HT1080 (cell line): ENCODE results near the gene MED15. TPM values are rescaled to one million over a fixed set of nuclear protein-coding genes. Genes with fewer than 3 reads are reported as not detected.
"Not testable (repeated sequence)": the region's sequence is repeated elsewhere in the genome, so short reads cannot be mapped to it uniquely, and the experiment has no call there.

Experiments used
- DNase-seq: peaks from one replicate; pipeline ENCODE4 v3.0.0-alpha.2; 2015; ENCODE audit warnings: low read depth
- polyA plus RNA-seq, 2 experiments: library from polyadenylated mRNA; depleted of rRNA; stranded (reverse); fragments of >200 nt; gene quantifications; 2 replicates each; pipeline ENCODE4 v1.2.3, GENCODE V29; 2015
- total RNA-seq: library from RNA; depleted of rRNA; stranded (reverse); fragments of >200 nt; shearing (Covaris generic); gene quantifications from 2 replicates; pipeline ENCODE4 v1.2.3, GENCODE V29; 2014; rRNA removed

MED15 gene, protein sequence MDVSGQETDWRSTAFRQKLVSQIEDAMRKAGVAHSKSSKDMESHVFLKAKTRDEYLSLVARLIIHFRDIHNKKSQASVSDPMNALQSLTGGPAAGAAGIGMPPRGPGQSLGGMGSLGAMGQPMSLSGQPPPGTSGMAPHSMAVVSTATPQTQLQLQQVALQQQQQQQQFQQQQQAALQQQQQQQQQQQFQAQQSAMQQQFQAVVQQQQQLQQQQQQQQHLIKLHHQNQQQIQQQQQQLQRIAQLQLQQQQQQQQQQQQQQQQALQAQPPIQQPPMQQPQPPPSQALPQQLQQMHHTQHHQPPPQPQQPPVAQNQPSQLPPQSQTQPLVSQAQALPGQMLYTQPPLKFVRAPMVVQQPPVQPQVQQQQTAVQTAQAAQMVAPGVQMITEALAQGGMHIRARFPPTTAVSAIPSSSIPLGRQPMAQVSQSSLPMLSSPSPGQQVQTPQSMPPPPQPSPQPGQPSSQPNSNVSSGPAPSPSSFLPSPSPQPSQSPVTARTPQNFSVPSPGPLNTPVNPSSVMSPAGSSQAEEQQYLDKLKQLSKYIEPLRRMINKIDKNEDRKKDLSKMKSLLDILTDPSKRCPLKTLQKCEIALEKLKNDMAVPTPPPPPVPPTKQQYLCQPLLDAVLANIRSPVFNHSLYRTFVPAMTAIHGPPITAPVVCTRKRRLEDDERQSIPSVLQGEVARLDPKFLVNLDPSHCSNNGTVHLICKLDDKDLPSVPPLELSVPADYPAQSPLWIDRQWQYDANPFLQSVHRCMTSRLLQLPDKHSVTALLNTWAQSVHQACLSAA
- 43.2 and 59.4 TPM in 2 replicates for total RNA-seq
- polyA plus RNA-seq (2015; cell fraction: cytosol; rRNA removed) = 94.1 and 100 TPM in 2 replicates
- polyA plus RNA-seq (2015; cell fraction: nucleus; rRNA removed) = 155 and 172 TPM in 2 replicates

GRCh38 chr22:20507253-20508066 is at the start of gene MED15:
MED15 (plus strand) TSS chr22:20507610; CDS start chr22:20507679, 69 bp downstream.
- DNase-seq = peak; percentile 87

DNA sequence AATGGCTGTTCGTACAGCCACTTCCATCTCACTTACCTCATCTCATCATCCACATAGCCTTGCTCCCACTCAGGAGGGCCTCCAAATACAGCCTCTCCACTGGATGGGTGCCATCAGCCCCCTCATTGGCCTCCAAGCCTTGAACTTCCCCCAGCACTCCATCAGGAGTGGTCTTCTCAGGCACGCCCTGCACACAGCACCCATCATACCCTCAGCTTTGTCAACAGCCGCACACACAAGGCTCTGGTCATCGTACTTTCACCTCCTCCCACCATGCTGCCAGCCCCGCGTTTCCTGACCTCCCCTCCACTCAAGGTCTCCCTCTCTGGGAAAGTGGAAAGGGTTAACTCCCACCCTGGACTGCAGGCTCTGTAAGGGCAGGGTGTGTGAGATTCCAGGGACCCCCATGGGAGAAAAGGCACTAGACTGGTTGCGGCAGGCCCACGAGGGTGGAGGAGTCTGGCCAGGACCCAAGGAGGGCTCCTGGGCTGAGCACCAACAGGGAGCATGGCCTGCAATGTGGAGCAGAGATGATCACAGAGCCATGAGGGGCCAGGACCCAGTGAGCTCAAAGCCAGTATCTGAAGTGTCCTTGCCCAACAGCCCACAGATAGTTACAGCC is 48.8 kb upstream of the MED15 start:
- DNase-seq = no peak

DNA sequence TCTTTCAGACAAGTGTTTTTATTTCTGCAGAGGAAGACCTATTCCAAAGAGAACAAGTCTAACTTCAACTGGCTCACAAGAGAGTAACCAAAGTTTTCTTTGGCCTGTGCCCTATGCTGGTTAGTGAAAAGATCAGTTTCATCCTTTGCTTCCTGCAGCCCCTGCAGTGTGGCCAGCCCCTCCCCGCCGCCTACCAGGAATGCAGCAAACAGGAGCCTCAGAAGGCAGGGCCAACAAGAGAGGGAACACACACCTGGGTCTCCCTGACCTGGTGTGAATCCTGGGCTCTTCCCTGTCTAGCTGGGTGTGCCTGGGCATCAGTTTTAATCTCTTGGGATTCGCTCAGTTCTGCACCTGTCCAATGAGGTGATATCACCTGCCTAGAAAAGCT is 48.3 kb upstream of the MED15 start:
- no peak for DNase-seq

- DNase-seq = no peak
These were observed 47.5 kb upstream of the MED15 start for GRCh38 chr22:20459862-20460261.

DNA sequence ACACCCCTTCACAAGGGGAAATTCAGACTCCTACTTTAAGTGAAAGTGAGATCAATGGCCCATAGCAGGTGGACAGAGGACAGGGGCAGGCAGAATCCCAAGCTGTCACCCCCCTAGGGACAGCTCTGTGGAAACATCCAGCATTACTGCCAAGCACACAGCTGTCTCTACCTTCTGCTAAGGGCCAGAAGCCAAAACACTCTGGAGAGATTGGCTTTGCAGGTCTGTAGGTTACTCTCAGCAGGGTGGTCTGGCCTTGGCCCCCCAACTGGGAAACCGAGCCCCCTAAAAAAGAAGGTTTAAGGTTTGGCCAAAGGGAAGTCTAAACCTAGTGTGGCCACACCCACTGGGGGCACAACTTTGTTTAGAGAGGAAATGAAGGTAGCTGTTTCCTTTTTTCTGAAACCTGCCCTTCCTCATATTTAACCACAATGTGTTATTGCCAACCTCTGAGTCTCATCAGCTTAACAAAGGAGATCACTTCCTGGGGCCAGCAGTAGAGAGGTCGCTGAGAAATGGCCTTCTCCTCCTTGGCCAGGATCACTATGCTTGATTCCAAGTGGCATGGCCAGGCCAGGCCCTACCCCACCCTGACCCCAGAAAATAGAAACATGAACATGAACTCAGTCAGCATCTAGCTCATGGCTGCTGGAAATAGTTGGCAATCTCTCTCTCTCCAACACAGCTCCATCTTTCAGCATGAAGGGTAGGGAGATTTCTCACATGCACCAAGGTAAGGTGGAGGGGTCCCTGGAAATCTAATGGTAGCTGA is 43.9 kb upstream of the MED15 start:
- no peak for DNase-seq

GRCh38 chr22:20464096-20464614 is 43.3 kb upstream of the MED15 start:
- no peak for DNase-seq

GRCh38 chr22:20464912-20465758 is 42.3 kb upstream of the MED15 start:
- no peak for DNase-seq

GRCh38 chr22:20465759-20466077 is 41.7 kb upstream of the MED15 start:
- no peak for DNase-seq

GRCh38 chr22:20466659-20467379 is 40.6 kb upstream of the MED15 start:
- no peak for DNase-seq

DNA sequence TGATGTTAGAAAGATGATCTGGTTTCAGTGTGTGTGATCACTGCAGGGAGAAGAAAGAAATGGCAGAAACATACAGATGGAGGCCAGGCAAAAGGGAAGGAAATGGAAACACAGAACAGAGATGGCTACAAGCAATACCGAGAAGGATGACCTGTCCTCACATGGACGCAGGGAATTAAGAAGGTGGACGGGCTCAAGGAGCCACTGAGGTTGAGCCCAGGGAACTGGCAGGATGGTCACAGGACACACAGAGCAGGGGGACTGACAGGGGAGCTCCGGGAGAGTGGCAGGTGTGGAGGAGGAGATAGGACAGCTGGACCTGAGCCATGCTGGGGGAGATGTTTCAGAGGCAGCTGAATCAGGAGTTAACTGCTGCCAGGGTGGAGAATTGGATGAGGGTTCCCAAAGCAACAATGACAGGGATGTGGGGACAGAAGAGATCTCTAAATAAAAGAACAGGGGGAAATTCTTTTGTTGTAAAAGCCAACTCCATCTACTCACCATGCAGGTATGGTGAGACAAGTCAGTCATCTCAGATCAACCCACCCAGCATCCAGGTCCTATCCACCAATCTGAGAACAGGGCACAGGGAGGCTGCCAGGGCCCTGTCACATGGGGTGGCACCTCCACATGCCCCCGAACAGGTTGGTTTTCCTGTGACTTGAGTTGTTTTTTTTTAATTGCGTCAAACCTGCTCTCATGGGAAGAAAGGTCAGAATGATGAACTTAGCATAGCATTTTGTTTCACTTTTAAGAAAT is 38.1 kb upstream of the MED15 start:
- DNase-seq = no peak

DNA sequence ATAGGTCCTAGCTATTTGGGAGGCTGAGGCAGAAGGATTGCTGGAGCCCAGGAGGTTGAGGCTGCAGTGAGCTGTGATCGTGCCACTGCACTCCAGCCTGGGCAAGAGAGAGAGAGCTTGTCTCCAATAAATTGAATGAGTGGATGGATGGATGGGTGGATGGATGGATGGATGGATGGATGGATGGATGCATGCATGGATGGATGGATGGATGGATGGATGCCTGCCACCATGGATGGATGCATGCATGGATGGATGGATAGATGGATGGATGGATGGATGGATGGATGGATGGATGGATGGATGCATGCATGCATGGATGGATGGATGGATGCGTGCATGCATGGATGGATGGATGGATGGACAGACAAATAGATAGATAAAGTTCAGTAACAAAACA is 36.9 kb upstream of the MED15 start:
- not testable (repeated sequence) for DNase-seq

DNA sequence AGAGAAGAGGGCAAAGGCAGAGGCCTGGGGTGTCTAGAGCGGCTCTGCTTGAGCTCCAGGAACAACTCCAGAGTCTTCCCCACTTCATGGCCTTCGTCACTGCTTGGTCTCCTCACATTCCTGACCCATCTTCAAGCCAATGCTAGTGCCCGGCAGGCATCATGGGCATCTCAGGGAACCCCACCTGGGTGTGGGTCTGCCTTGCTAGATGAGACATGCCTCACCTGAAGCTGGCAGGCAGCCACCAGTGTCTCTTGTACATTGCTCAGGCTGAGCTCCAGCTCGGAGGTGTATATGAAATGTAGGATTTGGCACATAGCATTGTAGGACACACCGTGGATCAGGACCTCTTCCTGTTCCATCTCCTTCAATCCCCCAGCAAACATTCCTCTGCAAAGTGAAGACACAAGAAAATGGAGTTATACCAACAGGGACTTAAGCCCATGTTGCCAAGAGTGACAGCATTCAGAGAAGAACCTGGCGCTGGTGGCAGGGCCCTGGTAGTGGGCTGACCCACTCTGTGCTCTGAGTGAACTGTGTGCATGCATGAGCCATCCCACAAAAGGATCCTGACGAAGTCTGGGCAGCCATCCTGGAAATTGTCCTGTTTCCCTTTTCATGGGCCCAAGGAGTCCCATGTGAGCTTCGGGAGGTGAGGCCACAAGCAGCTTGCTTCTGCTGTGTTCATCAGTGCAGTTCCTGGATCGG is 36.1 kb upstream of the MED15 start:
- DNase-seq = no peak

DNA sequence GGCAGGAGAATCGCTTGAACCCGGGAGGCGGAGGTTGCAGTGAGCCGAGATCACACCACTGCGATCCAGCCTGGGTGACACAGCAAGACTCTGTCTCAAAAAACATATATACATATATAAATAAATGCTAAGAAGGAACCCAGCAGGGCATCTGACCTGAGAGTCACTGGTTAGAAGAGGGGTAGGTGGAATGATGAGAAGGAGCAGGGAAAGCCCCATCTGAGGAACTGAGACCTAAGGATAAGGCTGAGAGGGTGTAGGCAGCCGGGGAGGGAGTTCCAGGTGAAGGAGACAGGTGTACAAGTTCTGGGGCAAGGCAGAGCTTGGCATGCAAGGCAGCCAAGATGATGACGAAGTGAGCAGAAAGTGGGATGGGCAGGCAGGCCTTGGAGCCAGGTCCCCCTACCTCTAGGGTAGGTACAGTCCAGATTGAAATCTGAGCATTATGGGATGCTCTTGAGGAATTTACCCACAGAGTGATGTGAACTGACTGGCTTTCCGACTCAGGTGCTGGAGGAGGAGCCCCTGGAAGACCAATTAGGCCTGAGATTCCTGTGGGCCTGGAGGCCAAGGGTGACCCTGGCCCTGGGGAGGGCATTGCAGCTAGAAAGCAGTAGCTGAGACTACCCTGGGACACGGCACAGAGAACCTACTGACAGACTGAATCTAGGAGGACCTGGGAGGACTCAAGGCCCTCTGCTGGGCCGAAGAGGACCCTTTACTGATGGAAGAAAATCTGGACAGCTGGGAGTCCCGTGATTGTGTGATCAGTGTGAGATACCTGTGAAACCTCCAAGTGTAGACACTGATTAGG is 34.6 kb upstream of the MED15 start:
- no peak for DNase-seq

DNA sequence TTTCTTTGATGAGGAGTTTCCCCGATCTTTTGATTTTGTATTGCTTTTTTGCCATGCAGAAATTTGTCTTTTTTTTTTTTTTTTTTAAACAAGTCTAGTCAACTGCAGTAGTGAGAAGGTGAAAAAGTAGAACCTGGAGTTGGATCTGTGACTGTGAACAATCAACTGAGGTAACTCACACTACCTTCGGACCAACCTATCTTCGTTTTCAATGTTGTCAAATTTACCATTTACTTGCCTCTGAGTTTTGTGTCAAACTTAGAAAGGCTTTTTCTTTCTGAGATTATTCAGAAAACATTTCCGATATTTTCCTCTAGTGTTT is 32.3 kb upstream of the MED15 start:
- no peak for DNase-seq

GRCh38 chr22:20475569-20475968 is 31.8 kb upstream of the MED15 start:
- not testable (repeated sequence) for DNase-seq

DNA sequence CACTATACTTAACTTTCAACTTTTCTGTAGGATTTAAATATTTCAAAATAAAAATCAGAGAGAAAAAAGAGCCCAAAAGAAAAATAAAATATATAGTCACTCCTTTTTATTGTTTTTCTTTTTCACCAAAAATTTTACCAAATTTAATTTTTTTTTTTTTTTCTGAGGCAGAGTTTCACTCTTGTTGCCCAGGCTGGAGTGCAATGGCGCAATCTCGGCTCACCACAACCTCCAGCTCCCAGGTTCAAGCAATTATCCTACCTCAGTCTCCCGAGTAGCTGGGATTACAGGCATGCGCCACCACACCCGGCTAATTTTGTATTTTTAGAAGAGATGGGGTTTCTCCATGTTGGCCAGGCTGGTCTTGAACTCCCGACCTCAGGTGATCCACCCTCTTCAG is 29.4 kb upstream of the MED15 start:
- DNase-seq = not testable (repeated sequence)
